GM18870 (cell line): ENCODE results near the gene MRPS34.
"Not testable (repeated sequence)": the region's sequence is repeated elsewhere in the genome, so short reads cannot be mapped to it uniquely, and the experiment has no call there.

Experiments used
- ATAC-seq: cut with Tn5 transposase; IDR thresholded peaks from one replicate; pipeline ENCODE4 v1.9.1; 2021; ENCODE audit warnings: moderate library complexity; ENCODE audit not compliant: unreplicated experiment

Gene MRPS34

DNA sequence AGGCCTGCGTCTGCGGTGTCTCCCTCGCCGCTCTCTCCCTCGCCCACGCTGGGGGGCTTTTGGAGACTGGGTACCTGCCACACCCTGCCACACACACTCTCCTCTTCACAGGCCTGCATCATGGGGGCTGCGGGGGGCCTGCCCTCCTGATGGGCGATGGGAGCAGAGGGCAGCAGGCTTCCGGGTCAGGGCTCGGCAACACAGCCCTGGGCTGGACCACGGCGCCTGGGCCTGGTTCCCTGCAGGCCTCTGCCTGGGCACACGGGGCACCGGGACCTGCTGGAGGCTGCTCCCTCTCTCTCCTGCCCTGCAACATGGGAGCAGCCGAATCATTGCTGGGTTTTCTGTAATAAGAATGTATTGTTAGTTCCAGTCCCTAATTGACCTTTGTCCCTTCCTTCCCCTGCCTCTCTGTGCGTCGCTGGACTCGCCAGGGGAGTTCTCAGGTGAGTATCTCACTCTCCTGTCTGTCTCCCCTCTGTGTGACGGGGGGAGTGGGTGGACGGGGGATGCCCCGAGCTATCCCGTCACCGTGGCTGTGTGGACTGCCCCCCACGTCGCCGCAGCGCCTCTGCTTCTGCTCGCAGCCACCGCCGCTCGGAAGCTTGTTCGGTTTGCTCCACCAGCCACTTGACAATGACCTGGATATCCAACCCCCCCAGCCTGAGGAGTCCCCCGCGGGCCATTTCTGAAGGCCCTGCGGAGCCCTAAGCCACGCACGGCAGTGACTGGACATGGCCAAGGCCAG is 15.0 kb downstream of the MRPS34 start:
- ATAC-seq: no peak

DNA sequence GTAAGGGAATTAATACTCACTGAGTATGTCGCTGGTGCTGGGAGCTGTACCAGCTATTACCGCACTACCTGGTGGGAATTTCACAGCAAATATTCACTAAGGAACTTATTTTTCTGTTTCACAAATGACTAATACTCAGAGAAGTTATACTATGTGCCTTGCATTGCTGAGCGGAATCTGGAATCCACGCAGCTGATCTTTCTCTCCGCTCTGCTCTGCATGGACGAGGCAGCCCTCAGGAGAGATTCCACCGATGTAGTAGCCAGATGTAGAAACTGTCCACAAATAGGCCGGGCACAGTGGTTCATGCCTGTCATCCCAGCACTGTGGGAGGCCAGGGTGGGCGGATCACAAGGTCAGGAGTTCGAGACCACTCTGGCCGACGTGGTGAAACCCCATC is 18.7 kb downstream of the MRPS34 start:
- no peak for ATAC-seq

DNA sequence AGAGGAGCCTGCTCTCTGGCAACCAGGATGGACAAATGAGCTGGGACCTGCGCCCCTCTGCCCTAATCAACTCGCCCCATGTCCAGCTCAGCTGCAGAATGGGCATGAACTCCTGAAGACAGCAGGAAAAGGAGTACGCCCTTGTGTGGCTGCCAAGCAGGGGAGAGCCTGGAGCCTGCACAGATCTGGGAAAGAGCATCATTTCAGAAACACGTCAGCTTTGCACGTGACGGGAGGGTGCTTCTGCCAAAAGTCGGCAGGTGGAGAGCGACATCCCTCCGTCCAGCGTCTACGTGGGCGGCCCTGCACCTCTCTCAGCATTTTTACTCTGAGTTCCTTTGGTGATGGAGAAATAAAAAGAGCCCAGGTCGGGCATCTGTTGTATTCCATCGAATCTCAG is 20.1 kb downstream of the MRPS34 start:
- no peak for ATAC-seq

DNA sequence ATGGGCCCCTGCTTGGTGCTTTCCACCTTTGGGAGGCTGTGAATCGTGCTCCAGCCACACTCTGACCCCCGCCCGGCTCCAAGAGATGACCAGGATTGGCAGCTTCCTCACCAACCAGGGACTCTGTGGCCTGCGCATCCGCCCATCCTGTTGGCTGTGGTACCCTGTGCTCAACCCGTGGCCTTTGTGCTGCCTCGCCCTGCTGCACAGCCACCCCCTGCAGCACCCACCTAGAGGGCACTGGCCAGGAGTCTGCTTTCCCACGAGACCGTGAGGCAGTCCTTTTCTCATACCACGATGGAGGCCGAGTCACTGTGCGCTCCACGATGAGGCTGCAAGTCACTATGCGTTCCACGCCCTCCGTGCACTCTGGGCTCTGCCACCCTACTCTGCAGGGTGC is 21.0 kb downstream of the MRPS34 start:
- ATAC-seq: no peak

DNA sequence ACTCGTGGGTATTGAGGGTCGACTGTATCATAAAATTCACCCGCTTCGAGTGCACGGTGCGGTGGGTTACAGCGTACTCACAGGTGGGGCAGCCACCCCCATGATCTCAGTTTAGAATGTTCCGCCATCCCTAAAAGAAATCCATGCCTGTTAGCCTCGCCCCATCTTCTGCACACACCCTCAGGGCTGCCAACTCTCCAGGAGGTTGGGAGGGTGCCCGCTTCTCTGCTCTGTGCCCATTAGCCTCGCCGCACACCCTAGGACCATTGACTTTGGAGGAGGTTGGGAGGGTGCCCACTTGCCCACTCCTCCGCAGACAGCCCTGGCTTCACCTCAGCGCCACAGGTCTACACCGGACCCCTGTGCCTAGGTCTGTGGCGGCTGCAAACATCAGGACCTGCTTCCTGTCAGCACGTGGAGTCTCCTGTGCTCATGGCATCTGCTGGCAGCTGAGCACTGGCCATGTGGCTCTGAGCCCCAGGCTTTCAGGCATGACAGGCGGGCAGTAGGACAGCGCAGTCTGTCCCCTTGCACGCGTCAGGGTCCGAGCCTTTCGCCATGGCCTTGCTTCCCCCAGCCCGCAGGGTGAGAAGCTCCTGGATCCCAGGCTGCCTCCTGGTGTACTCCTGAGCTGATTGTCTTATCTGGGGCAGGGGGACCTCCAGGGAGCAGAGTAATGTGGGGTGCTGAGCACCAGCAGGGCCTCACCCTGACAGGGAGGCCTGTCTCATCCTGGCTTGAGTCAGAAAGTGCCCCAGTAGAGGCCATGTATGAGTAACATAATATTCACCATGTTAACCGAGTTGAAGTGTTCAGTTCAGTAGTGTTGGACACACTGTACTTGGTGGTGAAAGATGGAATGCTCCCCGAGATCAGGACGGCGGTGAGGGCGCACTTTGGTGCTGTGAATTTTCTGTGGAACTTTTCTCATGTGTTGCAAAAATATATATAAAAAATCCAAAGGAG is 23.5 kb downstream of the MRPS34 start:
- ATAC-seq: no peak

DNA sequence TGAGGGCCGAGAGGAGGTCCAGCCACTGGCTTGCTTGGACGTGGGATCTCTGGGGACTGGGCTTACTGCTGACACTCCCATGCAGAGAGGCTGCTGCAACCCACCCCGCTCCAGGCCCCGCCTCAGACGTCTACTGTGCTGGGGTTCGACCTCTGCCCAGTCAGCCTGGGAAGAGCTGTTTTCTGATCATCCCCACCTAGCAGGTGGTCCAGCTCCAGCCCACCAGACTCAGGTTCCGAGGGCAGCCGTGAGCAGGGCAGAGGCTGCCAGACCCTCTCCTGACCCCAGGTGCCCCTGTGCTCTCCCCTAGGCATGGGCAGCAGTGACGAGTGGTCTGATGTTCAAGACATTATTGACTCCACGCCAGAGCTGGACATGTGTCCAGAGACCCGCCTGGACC is 25.0 kb downstream of the MRPS34 start:
- ATAC-seq: no peak

DNA sequence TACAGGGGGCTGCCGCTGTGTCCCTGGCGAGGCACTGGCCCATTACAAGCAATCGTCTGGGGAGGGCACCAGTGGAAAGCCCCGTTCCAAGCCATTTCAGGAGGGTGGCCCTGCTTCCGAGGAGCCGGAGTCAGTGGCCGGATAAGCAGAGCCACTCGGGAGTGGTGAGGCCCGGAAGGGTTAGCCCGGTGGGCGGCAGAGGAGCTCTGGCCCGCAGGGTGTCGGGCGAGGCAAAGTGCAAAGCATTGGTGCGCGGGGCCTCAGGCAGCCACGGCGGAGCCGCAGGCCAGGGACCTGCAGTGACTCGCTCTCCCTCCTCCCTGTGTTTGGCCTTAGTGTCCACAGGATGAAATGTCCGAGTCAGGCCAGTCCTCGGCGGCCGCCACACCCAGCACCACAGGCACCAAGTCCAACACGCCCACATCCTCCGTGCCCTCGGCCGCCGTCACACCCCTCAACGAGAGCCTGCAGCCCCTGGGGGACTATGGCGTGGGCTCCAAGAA is 26.2 kb downstream of the MRPS34 start:
- ATAC-seq: no peak

DNA sequence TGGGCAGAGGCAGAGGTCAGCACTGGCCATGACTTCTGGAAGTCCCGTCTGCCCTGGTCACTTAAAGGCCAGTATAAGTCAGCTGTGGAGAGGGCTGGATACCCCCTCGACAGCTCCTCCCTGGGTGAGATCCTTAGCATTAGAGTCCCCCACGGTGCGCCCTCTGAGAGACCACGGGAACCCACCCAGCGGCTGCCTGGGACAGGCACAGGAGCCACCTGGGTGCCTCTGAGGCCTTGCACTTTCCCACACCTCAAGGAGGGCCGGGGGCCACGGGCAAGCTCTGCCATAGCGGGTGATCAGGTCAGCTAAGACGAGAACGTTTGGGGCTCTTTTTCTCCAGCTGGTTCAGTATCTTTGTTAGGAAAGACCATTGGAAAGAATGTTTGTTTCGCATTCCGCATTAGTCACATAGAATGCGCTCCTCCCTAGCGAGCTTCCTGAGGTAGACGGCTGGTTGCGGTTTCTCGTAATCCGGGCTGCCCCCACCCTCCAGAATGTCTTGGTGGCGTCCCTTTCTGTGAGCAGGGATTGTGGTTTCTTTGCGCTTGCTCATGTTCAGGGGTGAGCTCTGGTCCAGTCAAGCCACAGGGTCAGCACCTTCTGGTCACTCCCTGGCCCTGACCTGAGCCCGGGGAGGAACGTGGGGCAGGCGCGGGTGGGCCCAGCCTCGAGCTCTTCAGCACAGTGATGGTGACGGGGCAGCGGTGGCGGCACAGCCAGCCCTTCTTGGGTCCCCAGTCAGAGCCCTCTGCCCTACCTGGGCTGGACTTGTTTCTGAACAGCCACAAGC is 26.8 kb downstream of the MRPS34 start:
- ATAC-seq: no peak

DNA sequence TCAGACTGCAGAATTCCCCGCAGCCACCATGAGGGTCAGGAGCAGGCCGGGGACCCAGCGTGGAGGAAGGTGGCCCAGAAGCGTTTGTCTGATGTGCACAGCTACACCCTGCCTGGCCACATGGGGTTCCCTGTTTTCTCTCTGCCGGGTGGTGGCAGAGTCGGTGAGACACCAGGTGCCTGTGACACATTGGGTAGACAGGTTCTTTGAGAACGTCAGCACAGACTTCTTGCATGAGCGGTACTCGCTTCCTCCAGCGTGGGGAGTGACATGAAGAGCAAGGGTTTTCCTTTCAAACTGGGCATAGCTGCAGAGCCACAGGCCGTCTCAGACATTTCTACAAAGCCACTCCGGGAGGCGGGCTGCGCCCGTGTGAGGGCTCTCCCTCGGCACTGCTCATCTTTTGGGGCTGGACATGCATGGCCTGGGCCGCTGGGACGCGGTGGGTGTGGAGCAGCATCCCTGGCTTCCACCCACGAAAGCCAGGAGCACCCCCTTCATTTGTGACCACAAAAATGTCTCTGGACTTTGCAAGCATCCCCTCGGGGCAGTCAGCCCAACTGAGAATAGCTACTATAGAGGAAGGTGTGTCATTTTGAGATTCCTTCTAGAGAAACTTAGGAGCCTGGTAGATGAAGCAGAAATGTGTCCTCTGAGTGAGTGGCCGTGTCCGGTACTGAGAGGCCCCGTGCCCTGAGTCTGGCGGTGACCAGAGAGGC is 27.6 kb downstream of the MRPS34 start:
- ATAC-seq: no peak

DNA sequence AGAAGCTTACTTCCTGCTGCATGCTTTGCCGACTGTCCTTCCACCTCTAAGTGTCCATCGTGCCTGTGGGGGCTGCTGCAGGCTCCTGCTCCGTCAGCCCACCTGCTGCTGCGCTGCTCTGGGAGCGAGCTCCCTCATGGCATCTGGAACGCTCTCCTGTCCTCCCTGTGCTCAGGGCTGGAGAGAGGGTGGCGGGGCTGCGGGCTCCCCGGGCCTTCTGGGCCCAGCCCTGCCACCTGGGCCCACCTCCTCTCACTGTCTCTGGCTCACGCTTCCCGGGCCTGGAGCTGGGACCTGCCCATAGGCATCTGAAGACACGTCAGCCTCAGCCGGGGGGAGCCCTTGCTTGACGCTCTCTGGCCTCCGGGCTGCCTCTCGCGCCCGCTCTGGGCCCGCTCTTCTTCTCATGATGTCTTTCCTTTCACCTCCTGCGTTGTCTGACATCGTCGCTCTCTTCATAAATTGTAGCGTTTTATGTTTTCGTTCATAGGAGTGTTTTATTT is 28.5 kb downstream of the MRPS34 start:
- no peak for ATAC-seq

DNA sequence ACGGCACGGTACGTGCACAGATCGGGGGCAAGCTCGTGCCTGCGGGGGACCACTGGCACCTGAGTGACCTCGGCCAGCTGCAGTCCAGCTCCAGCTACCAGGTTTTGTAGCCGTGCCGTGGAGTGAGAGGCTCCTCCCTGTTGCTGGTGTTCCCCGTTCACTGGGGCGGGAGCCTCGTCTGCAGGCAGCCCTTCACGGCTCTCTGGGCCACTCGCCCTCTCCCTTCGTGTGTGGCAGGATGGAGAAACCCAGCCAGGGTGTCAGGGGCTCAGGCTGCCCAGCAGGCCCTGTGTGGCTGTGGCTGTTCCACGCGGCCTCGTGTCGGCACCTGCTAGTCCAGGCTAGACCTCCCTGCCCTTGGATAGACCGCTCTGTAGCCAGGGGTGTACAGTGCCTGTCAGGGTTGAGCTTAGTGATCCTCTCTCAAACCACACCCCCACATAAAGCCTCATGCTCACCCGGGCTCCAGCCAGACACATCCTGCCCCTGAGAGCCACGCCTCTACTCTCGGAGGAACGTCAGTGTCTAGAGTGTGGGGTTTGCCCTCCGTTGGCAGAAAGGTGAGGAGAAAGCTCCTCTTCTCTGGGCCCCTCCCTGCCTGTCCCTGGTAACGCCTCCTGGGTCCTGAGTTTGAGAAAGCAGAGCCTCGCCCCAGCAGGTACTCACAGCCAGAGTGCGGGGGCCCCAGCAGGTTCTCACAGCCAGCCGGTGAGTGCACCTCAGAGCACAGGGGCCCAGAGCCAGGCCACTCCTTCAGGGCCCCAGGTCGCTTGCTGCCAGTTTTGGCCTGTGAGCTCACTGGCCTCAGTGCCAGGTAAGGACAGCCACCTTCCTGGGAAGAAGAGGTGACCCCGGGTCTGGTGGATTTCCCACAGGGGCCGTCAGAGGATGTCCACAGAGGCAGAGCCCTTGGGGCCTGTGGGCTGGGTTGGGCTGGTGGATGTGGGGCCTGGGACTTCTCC is 29.3 kb downstream of the MRPS34 start:
- no peak for ATAC-seq

DNA sequence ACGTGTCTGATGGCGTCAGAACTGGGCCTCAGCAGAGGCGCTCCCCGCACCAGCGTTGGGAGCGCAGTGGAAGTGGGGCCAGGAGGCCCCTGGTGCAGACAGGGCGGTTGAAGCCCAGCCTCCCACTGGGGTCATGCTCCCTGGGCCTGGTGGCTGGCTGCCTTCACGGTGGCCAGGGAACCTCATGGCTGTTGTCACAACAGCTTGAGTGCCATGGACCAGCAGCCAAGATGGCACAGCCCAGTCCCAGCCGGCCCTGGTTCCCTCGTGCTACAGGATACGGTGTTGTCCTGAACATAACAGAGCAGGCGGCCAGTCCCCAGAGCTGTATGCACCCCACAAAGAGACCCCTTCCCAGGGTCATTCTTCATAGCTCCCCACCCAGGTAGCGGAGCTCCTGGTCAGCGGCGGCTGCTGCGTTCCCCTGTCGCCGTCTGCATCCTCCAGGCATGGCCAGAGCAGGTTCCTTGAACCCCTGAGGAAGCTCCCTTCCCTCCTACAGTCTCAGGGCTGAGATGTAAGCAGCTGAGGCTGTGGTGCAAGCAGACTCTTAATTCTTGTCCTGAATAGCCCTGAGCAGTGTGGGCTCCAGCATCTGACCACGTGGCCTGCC is 31.3 kb downstream of the MRPS34 start:
- no peak for ATAC-seq

DNA sequence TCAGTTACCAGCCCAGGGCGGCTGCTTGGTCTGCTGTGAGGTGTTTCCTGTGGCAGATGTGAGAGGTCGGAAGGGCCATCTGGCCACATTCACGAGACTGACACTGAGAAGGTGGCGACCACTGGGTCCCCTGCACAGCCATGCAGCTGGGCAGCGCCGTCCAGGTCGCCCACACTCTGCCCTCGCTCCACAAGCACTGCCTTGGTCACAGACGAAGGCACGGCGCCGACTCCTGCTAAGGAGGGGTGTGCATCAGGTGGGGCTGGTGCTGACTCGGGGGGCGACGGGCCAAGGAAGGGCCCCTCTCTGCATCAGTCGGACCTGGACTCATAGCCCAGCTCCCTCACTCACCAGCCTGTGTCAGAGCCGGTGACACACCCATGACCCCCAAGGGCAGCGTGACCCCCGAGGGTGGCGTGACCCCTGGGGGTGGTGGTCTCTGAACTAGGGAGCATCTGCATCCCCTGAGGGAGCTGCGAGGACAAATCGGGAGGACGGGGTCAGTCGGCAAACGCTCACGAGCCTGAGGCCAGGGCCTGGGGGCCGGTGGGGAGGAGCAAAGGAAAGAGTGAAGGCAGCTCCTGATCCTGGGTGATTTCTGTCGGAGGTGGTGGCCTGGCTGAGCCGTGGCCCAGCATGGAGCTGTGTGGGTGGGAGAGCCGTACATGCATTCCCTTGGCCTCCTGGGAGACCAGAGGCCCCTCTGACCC is 32.0 kb downstream of the MRPS34 start:
- ATAC-seq: no peak

DNA sequence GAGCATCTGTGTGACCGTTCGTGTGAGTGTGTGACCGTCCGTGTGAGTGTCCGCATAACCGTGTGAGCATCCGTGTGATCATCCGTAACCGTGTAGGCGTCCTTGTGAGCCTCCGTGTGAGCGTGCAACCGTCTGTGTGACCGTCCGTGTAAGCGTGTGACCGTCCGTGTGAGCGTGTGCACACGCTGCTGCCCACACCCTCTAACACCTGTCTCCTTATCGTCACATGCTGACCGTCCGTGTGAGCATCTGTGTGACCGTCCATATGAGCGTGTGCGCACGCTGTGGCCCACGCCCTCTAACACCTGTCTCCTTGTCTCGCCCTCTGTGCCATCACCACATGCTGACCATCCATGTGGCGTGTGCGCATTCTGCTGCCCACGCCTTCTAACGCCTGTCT is 32.7 kb downstream of the MRPS34 start:
- no peak for ATAC-seq

DNA sequence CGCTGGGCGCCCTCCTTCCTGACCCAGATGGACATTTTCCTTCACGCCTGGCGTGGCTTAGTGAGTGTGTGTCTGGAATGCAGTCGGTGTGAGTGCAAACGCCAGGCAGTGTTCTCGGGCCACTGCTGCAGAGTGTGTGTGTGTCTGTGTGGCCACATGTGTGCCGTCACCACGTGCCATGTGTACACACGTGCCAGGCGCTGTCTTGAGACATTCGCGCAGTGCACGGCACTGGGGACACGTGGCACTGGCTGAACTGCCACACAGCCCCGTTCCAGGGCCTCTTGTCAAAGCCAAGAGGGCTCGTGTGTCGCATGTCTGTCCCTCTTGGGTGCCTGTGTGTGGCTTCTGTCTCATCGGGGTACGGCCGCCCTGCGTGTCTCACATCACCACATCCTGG is 38.1 kb downstream of the MRPS34 start:
- no peak for ATAC-seq

DNA sequence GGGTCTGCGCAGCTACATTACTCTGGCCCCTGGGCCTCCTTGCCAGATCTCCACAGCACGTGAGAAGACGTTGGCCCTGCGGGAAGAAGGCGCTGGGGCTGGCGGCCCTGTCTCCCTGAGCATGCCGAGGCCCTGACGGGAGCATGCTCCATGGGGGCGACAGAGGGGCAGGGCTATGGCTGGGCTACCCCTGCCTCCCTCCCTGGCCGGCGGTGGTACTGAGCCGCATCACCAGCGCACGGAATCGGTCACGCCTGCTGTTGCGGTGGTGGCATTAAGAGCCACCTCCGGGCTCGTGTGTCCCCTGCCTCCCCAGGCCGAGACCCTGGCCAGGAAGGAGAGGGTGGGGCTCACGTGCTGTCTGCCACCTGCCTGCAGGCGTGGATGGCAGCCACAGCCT is 38.8 kb downstream of the MRPS34 start:
- no peak for ATAC-seq

DNA sequence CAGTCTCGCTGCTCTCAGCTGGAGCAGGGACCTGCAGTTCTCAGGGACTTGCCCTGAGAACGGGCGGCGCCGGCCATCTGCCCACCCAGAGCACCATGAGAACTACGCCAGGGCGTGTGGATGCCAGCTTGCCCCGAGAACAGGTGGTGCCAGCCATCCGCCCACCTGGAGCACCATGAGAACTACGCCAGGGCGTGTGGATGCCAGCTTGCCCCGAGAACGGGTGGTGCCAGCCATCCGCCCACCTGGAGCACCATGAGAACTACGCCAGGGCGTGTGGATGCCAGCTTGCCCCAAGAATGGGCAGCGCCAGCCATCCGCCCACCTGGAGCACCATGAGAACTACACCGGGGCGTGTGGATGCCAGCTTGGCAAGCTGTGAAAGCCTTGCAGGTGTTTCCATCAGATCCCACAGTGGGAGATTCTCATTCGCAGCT is 40.4 kb downstream of the MRPS34 start:
- not testable (repeated sequence) for ATAC-seq

DNA sequence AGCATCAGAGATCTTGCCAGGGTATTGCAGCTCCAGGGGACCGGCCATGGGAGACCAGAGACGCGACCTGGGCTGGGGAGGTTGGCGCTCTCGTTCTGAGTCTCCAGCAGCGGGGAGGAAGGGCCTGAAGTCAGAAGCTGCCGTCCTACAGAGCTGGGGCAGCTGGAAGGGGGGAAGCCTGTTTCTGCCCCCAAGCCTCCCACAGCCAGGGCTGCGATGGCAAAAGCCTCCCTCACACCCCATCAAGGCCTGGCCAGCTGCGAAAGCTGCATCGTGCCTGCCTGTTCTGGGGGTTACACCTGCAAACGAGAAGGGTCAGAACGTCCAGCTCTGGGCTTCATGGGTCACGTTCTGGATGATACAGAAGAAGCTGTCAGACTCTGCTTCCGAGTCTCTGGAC is 40.9 kb downstream of the MRPS34 start:
- ATAC-seq: no peak
